HepG2 (cell line): Measurements from ENCODE around the gene MYL6B. TPM values are rescaled to one million over a fixed set of nuclear protein-coding genes. Genes with fewer than 3 reads are reported as not detected.
A peak's percentile ranks its signal among the peaks of the same experiment; 100 is the strongest.

ENCODE experiments used
- HNRNPUL1 ChIP-seq: fragments of 200-400 bp; formaldehyde crosslinking; IDR thresholded peaks from 2 replicates; pipeline ENCODE4 v1.6.1; 2017; ENCODE audit warnings: low read depth, mild to moderate bottlenecking, low read length, moderate library complexity
- NFATC3 ChIP-seq: sonication (generic); formaldehyde crosslinking; IDR thresholded peaks from 2 replicates; pipeline ENCODE4 v1.5.1; 2020; ENCODE audit warnings: mild to moderate bottlenecking, missing genetic modification reagents
- REL ChIP-seq: sonication (generic); formaldehyde crosslinking; conservative IDR thresholded peaks from 2 replicates; pipeline ENCODE4 v1.8.0; 2022; ENCODE audit warnings: mild to moderate bottlenecking, missing genetic modification reagents, moderate library complexity
- RFXAP ChIP-seq: sonication (generic); formaldehyde crosslinking; IDR thresholded peaks from 2 replicates; pipeline ENCODE4 v1.4.0; 2020; ENCODE audit warnings: missing genetic modification reagents, borderline replicate concordance
- ZBTB42 ChIP-seq: sonication (generic); formaldehyde crosslinking; IDR thresholded peaks from 2 replicates; pipeline ENCODE4 v1.5.0; 2020; ENCODE audit warnings: mild to moderate bottlenecking, missing genetic modification reagents
- ZNF256 ChIP-seq: sonication (generic); formaldehyde crosslinking; conservative IDR thresholded peaks from 2 replicates; pipeline ENCODE4 v1.4.0; 2020; ENCODE audit warnings: missing genetic modification reagents
- ZNF326 ChIP-seq: sonication (generic); formaldehyde crosslinking; IDR thresholded peaks from 2 replicates; pipeline ENCODE4 v1.4.0; 2020; ENCODE audit warnings: missing genetic modification reagents, borderline replicate concordance
- ZNF589 ChIP-seq: sonication (generic); formaldehyde crosslinking; conservative IDR thresholded peaks from 2 replicates; pipeline ENCODE4 v1.8.0; 2022; ENCODE audit warnings: mild to moderate bottlenecking, moderate library complexity, missing genetic modification reagents
- ZNF780A ChIP-seq: sonication (generic); formaldehyde crosslinking; IDR thresholded peaks from 2 replicates; pipeline ENCODE4 v1.8.0; 2022; ENCODE audit warnings: mild to moderate bottlenecking, missing genetic modification reagents, moderate library complexity
- polyA plus RNA-seq, 8 experiments: library from polyadenylated mRNA; depleted of rRNA in 3 of 8; stranded (reverse) in 7 of 8; unstranded in 1 of 8; fragments of >200 nt; fragmentation: Illumina TruSeq in 4 of 8; extraction: Trizol in 4 of 8; gene quantifications; 2 replicates each; pipeline versions ENCODE4 v1.2.1 to v1.2.3, GENCODE V29; 2011 to 2016; ENCODE audit warnings: low read depth in 4 of 8, missing spikeins in 1 of 8, mixed read lengths in 1 of 8; ENCODE audit not compliant: insufficient read depth in 1 of 8
- total RNA-seq, 5 experiments: library from RNA; depleted of rRNA; stranded (reverse); fragments of >200 nt; fragmentation: Illumina TruSeq; extraction: Trizol; gene quantifications; 2 replicates each; pipeline ENCODE4 v1.2.3, GENCODE V29; 2016; ENCODE audit warnings: low read depth in 1 of 5
- TF ChIP-seq, protein P1 (sequence below): sonication (generic); formaldehyde crosslinking; IDR thresholded peaks from 2 replicates; pipeline ENCODE4 v1.5.0; 2020; ENCODE audit warnings: mild to moderate bottlenecking, missing genetic modification reagents, borderline replicate concordance
- TF ChIP-seq, protein P2 (sequence below): sonication (generic); formaldehyde crosslinking; IDR thresholded peaks from 2 replicates; pipeline ENCODE4 v1.4.0; 2020; ENCODE audit warnings: missing genetic modification reagents
- TF ChIP-seq, protein P3 (sequence below): sonication (generic); formaldehyde crosslinking; IDR thresholded peaks from 2 replicates; pipeline ENCODE4 v1.9.0; 2021; ENCODE audit warnings: missing genetic modification reagents, borderline replicate concordance
- TF ChIP-seq, protein P4 (sequence below): sonication (generic); formaldehyde crosslinking; IDR thresholded peaks from 2 replicates; pipeline ENCODE4 v1.4.0; 2020; ENCODE audit warnings: missing genetic modification reagents

Gene MYL6B
- total and polyA plus RNA-seq, 2 of the 13 experiments (the other 11 are each of a cell fraction or from before 2014, with no cell fraction given) = 75.7 to 88.7 TPM

DNA sequence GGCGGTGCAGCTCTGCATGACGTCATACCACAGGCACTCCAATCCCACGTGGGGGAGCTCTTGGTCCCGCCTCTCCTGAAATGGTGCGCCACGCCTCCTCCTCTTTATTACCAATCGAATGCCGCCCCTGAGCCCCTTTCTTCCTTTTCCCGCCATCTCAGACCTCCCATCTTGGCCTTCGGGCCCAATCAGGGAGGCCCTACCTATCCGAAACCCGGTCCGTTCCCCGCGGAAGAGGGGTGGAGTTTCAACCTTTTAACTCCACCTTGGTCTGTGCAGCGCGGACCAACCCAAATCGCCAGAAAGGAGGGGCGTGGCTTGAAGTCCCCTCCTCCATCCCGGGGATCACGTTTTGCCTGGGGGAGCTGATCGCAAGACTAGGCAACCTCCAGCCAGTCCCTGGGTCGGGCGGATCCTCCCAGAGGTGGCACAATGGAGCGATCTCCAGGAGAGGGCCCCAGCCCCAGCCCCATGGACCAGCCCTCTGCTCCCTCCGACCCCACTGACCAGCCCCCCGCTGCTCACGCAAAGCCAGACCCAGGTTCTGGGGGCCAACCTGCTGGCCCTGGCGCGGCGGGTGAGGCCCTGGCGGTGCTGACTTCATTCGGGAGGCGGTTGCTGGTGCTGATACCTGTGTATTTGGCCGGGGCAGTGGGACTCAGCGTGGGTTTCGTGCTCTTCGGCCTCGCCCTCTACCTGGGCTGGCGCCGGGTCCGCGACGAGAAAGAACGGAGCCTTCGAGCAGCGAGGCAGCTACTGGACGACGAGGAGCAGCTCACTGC, 24.3 kb upstream of the MYL6B start, which contains the start of gene ESYT1 (continued):
- TF ChIP-seq, protein P1, sequence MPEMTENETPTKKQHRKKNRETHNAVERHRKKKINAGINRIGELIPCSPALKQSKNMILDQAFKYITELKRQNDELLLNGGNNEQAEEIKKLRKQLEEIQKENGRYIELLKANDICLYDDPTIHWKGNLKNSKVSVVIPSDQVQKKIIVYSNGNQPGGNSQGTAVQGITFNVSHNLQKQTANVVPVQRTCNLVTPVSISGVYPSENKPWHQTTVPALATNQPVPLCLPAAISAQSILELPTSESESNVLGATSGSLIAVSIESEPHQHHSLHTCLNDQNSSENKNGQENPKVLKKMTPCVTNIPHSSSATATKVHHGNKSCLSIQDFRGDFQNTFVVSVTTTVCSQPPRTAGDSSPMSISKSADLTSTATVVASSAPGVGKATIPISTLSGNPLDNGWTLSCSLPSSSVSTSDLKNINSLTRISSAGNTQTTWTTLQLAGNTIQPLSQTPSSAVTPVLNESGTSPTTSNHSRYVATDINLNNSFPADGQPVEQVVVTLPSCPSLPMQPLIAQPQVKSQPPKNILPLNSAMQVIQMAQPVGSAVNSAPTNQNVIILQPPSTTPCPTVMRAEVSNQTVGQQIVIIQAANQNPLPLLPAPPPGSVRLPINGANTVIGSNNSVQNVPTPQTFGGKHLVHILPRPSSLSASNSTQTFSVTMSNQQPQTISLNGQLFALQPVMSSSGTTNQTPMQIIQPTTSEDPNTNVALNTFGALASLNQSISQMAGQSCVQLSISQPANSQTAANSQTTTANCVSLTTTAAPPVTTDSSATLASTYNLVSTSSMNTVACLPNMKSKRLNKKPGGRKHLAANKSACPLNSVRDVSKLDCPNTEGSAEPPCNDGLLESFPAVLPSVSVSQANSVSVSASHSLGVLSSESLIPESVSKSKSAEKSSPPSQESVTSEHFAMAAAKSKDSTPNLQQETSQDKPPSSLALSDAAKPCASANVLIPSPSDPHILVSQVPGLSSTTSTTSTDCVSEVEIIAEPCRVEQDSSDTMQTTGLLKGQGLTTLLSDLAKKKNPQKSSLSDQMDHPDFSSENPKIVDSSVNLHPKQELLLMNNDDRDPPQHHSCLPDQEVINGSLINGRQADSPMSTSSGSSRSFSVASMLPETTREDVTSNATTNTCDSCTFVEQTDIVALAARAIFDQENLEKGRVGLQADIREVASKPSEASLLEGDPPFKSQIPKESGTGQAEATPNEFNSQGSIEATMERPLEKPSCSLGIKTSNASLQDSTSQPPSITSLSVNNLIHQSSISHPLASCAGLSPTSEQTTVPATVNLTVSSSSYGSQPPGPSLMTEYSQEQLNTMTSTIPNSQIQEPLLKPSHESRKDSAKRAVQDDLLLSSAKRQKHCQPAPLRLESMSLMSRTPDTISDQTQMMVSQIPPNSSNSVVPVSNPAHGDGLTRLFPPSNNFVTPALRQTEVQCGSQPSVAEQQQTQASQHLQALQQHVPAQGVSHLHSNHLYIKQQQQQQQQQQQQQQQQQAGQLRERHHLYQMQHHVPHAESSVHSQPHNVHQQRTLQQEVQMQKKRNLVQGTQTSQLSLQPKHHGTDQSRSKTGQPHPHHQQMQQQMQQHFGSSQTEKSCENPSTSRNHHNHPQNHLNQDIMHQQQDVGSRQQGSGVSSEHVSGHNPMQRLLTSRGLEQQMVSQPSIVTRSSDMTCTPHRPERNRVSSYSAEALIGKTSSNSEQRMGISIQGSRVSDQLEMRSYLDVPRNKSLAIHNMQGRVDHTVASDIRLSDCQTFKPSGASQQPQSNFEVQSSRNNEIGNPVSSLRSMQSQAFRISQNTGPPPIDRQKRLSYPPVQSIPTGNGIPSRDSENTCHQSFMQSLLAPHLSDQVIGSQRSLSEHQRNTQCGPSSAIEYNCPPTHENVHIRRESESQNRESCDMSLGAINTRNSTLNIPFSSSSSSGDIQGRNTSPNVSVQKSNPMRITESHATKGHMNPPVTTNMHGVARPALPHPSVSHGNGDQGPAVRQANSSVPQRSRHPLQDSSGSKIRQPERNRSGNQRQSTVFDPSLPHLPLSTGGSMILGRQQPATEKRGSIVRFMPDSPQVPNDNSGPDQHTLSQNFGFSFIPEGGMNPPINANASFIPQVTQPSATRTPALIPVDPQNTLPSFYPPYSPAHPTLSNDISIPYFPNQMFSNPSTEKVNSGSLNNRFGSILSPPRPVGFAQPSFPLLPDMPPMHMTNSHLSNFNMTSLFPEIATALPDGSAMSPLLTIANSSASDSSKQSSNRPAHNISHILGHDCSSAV (CRISPR knock-in tag) = peak; percentile 85; the same call in 1 of the 2 replicates
- TF ChIP-seq ZNF589 (CRISPR knock-in tag) (no peak), RFXAP (CRISPR knock-in tag) (no peak), REL (CRISPR knock-in tag) (no peak), ZNF780A (CRISPR knock-in tag) (no peak), HNRNPUL1 (no peak), ZBTB42 (CRISPR knock-in tag) (no peak), ZNF326 (CRISPR knock-in tag) (no peak), NFATC3 (CRISPR knock-in tag) (0 out of 2 replicates have a peak, but pooled peaks have one; percentile 45), ZNF256 (peak; percentile 64; the same call in 1 of the 2 replicates)
- TF ChIP-seq, protein P2, sequence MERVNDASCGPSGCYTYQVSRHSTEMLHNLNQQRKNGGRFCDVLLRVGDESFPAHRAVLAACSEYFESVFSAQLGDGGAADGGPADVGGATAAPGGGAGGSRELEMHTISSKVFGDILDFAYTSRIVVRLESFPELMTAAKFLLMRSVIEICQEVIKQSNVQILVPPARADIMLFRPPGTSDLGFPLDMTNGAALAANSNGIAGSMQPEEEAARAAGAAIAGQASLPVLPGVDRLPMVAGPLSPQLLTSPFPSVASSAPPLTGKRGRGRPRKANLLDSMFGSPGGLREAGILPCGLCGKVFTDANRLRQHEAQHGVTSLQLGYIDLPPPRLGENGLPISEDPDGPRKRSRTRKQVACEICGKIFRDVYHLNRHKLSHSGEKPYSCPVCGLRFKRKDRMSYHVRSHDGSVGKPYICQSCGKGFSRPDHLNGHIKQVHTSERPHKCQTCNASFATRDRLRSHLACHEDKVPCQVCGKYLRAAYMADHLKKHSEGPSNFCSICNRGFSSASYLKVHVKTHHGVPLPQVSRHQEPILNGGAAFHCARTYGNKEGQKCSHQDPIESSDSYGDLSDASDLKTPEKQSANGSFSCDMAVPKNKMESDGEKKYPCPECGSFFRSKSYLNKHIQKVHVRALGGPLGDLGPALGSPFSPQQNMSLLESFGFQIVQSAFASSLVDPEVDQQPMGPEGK (CRISPR knock-in tag) = peak; percentile 84
- TF ChIP-seq, protein P3, sequence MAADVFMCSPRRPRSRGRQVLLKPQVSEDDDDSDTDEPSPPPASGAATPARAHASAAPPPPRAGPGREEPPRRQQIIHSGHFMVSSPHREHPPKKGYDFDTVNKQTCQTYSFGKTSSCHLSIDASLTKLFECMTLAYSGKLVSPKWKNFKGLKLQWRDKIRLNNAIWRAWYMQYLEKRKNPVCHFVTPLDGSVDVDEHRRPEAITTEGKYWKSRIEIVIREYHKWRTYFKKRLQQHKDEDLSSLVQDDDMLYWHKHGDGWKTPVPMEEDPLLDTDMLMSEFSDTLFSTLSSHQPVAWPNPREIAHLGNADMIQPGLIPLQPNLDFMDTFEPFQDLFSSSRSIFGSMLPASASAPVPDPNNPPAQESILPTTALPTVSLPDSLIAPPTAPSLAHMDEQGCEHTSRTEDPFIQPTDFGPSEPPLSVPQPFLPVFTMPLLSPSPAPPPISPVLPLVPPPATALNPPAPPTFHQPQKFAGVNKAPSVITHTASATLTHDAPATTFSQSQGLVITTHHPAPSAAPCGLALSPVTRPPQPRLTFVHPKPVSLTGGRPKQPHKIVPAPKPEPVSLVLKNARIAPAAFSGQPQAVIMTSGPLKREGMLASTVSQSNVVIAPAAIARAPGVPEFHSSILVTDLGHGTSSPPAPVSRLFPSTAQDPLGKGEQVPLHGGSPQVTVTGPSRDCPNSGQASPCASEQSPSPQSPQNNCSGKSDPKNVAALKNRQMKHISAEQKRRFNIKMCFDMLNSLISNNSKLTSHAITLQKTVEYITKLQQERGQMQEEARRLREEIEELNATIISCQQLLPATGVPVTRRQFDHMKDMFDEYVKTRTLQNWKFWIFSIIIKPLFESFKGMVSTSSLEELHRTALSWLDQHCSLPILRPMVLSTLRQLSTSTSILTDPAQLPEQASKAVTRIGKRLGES (CRISPR knock-in tag) = no peak
- TF ChIP-seq, protein P4, sequence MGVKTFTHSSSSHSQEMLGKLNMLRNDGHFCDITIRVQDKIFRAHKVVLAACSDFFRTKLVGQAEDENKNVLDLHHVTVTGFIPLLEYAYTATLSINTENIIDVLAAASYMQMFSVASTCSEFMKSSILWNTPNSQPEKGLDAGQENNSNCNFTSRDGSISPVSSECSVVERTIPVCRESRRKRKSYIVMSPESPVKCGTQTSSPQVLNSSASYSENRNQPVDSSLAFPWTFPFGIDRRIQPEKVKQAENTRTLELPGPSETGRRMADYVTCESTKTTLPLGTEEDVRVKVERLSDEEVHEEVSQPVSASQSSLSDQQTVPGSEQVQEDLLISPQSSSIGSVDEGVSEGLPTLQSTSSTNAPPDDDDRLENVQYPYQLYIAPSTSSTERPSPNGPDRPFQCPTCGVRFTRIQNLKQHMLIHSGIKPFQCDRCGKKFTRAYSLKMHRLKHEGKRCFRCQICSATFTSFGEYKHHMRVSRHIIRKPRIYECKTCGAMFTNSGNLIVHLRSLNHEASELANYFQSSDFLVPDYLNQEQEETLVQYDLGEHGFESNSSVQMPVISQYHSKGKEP (CRISPR knock-in tag) = no peak
